Stimulated activated CD8-positive, alpha-beta memory T cell treated with anti-CD3 and anti-CD28 coated beads, Interleukin-7, amount 100 ng/mL, for 1 hour (primary cell): Measurements from ENCODE around the gene PTPRG.

ENCODE experiments used
- DNase-seq, 2 donors: peaks; one replicate each; pipeline ENCODE4 v3.0.0-alpha.2; 2020; ENCODE audit warnings: low read depth in 2 of 2

Gene PTPRG

GRCh38 chr3:61618231-61618630, 56.9 kb downstream of the PTPRG start:
- DNase-seq, result no peak

- no peak for DNase-seq
Measured at GRCh38 chr3:61618871-61619270, 57.5 kb downstream of the PTPRG start.

- no peak for DNase-seq
Measured at GRCh38 chr3:61620073-61620472, 58.7 kb downstream of the PTPRG start.

GRCh38 chr3:61624300-61624699, 62.9 kb downstream of the PTPRG start:
- no peak for DNase-seq

- DNase-seq, result no peak
Measured at GRCh38 chr3:61625429-61625828, 64.1 kb downstream of the PTPRG start.

- no peak for DNase-seq
Measured at GRCh38 chr3:61626484-61626883, 65.1 kb downstream of the PTPRG start.

GRCh38 chr3:61627768-61628185, 66.4 kb downstream of the PTPRG start:
- DNase-seq, result no peak

GRCh38 chr3:61628636-61629035, 67.3 kb downstream of the PTPRG start:
- no peak for DNase-seq

GRCh38 chr3:61629442-61629841, 68.1 kb downstream of the PTPRG start:
- no peak for DNase-seq

GRCh38 chr3:61631108-61631769, 69.9 kb downstream of the PTPRG start:
- DNase-seq, result no peak

- no peak for DNase-seq
Measured at GRCh38 chr3:61632568-61633175, 71.3 kb downstream of the PTPRG start.

- DNase-seq, result no peak
Measured at GRCh38 chr3:61634678-61635077, 73.3 kb downstream of the PTPRG start.

GRCh38 chr3:61637088-61638051, 76.0 kb downstream of the PTPRG start:
- DNase-seq, result no peak

GRCh38 chr3:61638741-61639140, 77.4 kb downstream of the PTPRG start:
- DNase-seq, result no peak

- DNase-seq, result no peak
Measured at GRCh38 chr3:61639991-61640390, 78.6 kb downstream of the PTPRG start.

GRCh38 chr3:61645148-61645547, 83.8 kb downstream of the PTPRG start:
- no peak for DNase-seq

- DNase-seq, result no peak
Measured at GRCh38 chr3:61646360-61646759, 85.0 kb downstream of the PTPRG start.

- no peak for DNase-seq
Measured at GRCh38 chr3:61646851-61647525, 85.6 kb downstream of the PTPRG start.

- no peak for DNase-seq
Measured at GRCh38 chr3:61648481-61648880, 87.1 kb downstream of the PTPRG start.

- DNase-seq, result no peak
Measured at GRCh38 chr3:61649381-61650170, 88.2 kb downstream of the PTPRG start.

- DNase-seq, result no peak
Measured at GRCh38 chr3:61650276-61650675, 88.9 kb downstream of the PTPRG start.
